SHP77 treated with DMSO at 0.1 percent for 48 hours (cell line): ENCODE measurements around the gene ZP1.

Source experiments
- DNase-seq: peaks from one replicate; lab custom pipeline; 2025; lab: John Stamatoyannopoulos, UW

ZP1 gene

DNA sequence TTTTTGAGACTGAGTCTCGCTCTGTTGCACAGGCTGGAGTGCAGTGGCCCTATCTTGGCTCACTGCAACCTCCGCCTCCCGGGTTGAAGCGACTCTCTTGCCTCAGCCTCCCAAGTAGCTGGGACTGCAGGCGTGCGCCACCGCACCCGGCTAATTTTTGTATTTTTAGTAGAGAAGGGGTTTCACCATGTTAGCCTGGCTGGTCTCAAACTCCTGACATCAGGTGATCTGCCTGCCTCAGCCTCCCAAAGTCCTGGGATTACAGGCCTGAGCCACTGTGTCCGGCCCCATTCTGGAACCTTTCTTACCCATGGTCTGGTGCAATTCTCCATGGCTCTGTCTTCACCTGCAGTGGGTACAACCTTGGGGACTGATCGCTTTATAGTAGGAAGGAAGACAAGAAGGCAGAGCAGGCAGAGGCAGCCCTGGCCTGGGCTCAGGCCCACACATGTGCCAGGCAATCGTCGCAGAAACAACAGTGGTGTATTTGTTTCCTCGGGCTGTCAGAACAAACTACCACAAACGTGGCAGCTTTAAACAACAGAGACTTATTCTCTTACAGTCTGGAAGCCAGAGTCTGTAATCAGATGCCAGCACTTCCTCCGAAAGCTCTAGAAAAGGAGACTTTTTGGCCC is 7.6 kb upstream of the ZP1 start:
- DNase-seq: no peak

DNA sequence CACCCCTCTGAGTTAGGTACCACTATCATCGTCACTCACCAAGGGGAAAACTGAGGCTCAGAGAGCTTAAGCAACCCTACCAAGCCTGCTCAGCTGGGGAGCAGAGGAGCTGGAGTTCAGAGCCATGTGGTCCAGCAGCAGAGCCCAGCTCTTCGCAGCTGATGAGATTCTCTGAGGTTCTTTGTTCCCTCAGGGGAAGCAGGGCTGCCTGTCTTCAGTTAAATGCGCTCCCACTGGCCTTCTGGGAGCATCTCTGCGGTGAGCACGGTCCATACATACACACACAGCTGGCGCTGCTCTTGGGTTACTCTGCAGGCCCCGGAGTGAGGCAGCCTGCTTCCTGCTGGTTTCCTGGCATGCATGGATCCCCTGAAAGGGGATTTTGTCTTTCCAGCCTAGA is 6.4 kb upstream of the ZP1 start:
- no peak for DNase-seq

DNA sequence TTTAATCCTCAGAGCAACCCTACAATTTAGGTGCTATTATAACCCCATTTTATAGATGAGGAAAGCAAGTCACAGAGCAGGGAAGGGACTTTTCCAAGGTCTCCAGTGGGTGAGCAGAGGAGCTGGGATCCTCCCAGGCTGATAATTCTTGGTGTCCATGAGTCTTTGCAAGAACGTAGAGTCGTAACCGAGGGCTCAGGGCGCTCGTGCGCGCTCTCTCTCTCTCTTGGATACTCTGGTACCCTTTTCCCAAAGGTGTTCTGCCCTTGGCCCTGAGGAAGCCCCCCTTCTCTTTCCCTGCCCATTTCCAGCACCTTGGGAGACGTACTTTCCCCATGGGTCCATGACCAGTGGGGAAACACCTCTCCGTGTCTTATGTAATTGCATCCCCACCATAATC is 5.2 kb upstream of the ZP1 start:
- no peak for DNase-seq

DNA sequence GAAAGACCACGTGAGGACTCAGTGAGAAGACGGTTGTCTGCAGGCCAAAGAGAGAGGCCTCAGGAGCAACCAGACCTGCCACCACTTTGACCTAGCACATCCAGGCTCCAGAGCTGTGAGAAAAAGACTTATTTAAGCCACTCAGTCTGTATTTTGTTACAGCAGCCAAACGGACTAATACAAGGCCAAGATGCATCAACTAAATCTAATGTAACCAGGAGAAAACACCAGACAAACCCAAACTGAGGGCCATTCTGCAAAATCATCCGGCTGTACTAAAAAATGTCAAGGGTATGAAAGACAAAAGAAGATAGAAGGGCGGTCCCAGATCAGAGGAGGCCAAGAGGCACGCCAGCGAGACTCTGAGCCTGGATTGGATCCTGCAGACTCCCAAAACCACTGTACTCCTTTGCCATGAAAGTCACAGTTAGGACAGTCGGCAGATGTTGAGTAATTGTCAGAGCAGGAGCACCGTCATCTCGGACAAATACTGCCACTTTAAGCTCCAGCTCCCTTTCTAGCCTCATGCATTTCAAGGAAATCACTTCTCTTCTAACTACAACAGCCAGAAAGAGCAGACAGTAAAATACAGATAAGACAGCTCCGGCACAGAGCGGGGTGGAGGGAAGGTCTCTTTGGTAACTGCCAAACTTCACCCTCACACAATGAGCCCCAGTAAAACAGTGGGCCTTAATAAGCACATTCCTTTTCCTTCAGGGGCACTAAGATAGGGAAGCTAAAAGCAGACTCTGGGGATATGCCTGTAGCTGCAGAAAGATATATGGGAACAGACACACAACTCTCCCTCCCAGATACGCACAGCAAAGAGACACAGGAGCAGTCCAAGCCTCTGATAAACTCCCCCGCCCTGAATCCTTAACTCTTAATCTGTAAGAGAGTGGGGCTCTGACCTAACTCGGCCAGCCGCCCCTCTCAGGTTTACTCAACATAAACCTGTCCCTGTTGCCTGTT is 3.5 kb upstream of the ZP1 start:
- no peak for DNase-seq

DNA sequence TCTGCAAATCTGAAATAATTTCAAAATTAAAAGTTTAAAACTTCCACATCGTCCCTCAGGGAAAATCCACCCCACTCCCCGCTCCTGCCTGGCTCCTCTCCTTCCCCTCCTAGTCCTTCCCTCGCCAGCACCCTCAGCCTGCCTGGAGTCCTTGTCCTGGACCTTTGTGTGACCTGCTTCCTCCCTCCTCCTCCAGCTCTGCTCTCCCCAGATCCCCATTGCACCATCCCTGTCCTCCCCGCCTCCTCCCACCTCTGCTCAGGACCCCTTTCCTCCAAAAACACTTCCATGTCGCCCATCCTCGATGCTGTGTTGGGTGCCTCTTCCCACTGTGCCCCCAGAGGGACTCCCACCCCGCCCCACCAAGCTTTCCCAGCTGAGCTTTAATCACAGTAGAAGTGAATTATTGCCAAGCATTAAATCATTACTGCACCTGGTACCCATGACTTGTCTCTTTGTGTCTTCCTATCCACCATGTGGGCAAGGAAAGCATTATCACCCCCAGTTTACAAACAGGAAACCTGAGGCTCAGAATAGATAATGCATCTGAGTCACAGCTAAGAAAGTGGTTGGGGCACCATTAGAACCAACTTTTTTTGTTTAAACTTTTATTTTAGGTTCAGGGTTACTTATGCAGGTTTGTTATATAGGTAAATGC is 2.4 kb upstream of the ZP1 start:
- DNase-seq: no peak

DNA sequence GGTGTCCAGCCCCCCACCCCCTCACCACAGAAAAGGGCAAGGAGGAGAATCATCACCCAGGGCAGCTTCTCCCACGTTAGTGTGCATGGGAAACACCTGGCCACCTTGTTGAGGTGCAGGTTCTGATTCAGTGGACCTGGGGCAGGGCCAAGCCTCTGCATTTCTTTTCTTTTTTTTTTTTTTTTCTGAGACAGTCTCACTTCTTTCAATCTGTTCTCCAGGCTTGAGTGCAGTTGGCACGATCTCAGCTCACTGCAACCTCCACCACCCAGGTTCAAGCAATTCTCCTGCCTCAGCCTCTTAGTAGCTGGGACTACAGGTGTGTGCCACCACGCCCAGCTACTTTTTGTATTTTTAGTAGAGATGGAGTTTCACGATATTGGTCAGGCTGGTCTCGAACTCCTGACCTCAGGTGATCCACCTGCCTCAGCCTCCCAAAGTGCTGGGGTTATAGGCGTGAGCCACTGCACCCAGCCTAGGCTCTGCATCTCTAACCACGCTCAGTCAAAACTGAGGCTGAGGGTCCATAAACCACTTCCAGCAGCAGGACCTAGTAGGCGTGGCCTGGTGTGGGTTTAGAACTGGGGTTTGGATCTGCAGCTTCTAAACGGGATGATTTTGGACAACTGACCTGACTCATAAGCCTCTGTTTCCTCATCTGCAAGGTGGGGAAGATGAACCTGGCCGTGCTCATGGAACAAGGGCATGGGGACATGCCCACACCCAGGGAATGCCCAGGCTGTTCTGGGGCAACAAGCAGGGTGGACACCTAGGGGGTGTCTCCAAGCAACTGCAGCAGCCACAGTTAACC is 734 bp downstream of the ZP1 start:
- DNase-seq: no peak

DNA sequence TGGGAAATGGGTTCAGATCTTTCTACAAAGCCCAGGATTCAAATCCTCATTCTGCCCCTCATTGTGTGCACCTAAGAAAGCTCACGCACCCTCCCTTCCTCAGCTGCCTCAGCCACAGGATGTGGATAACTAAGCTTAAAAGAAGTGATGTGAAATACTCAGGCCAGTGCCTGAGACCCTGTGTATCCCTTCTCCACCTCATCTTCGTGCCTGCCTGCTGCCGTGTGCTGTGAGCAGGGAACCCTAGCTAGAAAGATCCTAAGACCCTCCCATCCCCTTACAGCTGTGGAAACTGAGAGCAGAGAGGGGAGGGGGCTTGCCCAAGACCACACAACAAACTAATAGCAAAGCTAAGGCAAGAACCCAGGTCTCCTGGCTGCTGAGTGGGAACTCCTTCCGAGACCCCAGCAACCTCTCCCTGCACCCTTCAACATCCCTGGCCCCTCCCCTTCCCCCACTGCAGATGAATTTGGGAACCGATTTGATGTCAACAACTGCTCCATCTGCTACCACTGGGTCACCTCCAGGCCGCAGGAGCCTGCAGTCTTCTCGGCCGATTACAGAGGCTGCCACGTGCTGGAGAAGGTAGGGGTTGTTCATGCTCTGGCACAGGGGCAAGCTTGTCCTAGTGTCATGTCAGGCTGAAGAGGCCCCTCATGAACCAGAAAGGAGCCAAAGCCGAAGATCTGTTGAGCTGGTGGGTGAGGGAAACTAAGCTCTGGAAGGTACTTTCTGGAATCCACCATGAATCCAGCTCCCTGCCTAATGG is 1.5 kb downstream of the ZP1 start:
- no peak for DNase-seq

DNA sequence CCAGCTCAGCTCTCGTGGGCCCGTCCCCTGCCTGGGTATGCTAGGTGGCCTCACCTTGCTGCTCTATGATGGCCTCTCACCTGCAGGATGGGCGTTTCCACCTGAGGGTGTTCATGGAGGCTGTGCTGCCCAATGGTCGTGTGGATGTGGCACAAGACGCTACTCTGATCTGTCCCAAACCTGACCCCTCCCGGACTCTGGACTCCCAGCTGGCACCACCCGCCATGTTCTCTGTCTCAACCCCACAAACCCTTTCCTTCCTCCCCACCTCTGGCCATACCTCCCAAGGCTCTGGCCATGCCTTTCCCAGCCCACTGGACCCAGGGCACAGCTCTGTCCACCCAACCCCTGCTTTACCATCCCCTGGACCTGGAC is 2.1 kb downstream of the ZP1 start:
- no peak for DNase-seq

DNA sequence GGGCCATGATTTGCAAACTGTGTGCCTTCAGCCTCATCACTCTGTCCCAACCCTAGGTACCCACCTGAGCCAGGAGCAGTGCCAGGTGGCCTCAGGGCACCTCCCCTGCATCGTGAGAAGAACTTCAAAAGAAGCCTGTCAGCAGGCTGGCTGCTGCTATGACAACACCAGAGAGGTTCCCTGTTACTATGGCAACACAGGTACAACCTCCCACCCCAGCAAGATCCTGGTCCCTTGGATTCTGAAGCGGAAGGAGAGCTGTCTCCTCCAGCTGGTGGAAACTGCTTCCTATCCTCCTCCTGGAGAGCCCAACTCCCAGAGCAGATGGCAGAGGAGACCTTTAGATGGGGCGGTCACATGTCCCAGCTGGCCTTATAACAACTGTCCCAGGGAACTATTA is 2.9 kb downstream of the ZP1 start:
- DNase-seq: no peak

DNA sequence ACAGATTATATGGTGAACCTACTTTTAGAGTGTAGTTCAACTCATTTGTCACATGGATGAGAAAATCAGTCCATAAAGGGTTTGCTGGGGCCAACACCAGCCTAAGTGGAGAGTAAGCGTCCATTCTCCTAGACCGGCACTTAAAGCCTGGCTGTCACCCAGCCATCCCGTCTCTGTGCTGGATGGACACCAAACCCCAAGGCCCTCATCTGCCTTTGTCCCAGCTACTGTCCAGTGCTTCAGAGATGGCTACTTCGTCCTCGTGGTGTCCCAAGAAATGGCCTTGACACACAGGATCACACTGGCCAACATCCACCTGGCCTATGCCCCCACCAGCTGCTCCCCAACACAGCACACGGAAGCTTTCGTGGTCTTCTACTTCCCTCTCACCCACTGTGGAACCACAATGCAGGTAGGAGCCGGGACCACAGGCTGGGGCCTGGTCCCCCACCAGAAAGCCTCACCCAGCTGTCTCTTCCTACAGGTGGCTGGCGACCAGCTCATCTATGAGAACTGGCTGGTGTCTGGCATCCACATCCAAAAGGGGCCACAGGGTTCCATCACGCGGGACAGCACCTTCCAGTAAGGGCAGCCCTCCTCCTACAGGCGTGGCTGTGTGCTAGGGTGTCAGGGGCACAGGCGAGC is 3.5 kb downstream of the ZP1 start:
- no peak for DNase-seq

DNA sequence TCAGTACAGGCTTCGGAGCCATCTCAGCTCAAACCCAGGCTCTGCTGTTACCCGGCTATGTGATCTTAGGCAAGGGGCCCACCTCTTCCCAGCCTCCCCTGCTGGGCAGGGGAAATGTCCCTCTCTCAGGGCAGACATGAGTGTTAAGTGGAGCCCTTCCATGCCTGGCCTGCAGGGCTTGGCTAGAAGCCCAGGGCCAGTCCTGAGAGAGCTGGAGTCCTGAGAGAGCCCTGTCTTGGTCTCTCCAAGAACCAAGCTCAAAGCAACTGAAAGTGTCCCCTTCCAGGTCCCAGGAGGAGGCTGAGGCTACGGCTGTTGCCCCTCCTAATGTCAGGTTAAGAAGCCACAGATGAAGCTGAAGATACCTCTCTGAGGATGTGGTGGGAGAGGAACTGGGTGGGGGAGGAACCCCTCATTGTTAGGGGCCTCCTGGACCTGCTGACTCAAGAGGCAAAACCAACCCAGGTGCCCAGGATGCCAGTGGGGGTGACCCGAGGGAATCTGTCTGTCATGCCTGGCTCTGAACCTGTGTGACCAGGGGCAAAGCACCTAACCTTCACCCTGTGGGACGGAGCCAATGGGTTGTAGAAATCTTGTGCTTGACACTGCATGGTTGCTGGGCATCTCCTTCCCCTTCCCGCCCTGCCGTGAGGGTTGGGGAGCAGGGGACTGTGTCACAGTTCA is 4.2 kb downstream of the ZP1 start:
- no peak for DNase-seq

DNA sequence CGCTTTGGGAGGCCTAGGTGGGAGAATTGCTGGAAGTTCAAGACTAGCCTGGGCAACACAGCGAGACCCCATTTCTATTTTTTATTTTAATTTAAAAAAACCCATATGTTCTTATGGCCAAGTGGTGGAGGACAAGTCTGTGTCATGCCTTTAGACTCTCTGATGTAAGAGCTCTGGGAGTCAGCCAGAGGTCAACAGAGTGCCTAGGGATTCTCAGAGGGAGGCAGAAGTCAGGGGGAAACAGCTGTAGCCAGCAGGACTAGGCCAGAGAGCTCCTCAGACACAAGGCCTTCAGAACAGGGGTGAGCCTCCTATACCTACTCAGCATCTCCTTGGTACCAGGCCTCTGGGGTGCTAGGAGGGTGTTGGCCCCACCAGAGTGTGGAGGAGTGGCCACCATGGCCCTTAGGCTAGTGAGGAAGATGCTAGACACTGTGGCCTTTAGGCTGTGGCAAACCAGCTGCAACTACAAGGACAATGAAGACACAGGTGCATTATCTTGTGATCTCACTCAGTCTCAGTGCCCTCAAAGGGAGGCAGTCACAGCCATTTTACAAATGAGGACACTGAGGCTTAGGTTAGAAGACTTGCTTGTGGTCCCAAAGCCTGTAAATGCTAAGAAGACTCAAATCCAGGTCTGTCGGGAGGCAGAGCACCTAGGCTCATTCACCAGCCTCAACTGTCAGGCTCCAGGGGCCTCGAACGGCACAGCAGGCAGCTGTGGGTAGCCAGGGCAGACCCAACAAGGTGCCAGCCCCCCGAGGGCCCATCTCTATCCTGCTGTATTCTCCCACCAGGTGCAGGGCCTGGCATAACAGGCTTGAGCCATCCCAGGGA is 5.0 kb downstream of the ZP1 start:
- no peak for DNase-seq

DNA sequence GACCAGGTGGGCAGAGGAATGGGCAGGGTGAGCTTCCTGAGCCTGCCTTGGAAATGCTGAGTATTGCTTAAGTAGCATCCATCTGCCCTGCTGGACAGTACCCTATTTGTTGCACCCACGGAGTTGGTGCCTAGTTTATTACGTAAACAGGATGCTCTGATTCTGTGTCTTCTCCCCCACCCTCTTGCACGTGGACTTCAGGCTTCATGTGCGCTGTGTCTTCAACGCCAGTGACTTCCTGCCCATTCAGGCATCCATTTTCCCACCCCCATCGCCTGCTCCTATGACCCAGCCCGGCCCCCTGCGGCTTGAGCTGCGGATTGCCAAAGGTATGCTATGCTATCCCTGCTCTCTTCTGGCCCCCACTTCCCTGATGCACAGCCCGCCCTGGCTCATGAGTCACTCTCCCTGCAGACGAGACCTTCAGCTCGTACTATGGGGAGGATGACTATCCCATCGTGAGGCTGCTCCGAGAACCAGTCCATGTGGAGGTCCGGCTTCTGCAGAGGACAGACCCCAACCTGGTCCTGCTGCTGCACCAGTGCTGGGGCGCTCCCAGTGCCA is 5.7 kb downstream of the ZP1 start:
- no peak for DNase-seq

DNA sequence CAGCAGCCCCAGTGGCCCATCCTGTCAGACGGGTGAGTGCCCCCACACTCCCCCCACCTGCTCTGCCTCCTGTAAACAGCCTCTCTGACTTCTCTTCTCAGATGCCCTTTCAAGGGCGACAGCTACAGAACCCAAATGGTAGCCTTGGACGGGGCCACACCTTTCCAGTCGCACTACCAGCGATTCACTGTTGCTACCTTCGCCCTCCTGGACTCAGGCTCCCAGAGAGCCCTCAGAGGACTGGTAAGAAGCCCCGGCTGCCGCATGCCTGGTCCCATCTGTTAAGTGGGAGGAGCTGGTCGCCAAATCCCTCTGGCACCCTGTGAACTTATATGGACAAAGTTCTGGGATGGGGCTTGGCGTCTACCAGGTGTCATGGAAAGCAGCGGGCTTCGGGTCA is 6.2 kb downstream of the ZP1 start:
- DNase-seq: no peak

DNA sequence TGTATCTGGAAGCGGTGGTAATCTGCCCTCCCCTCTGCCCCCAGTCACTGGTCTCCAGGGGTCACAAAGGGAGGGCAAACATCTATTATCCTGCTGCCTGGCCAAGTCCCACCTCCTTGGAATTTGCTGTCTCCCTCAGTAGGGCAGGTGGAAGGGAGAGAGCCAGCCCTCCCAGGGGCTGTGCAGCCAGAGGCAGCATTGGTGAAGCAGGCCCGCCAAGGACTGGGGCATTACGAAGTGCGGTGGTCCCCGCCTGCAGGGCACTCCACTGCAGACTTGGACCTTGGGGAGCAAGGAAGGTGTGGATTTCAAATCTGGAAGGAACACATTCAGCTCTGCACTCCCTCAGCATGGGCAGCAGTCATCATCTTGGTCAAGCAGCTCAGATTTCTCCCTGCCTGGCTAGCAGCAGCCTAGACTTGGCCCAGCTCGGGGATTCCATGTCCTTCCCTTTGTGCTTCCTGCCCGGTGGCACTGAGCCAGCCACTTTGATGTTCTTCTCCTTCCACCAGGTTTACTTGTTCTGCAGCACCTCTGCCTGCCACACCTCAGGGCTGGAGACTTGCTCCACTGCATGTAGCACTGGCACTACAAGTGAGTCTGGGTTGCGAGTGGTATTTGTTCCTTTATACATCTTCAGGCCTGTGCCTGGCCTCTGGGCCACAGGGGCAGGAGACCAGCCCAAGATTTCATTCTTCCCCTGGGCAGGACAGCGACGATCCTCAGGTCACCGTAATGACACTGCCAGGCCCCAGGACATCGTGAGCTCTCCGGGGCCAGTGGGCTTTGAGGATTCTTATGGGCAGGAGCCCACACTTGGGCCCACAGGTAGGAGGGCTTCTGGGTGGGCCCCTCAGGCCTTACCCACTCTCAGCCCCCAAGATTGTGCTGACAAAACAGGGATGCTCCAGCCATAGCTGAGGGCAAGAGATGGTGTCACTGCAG is 7.4 kb downstream of the ZP1 start:
- no peak for DNase-seq

DNA sequence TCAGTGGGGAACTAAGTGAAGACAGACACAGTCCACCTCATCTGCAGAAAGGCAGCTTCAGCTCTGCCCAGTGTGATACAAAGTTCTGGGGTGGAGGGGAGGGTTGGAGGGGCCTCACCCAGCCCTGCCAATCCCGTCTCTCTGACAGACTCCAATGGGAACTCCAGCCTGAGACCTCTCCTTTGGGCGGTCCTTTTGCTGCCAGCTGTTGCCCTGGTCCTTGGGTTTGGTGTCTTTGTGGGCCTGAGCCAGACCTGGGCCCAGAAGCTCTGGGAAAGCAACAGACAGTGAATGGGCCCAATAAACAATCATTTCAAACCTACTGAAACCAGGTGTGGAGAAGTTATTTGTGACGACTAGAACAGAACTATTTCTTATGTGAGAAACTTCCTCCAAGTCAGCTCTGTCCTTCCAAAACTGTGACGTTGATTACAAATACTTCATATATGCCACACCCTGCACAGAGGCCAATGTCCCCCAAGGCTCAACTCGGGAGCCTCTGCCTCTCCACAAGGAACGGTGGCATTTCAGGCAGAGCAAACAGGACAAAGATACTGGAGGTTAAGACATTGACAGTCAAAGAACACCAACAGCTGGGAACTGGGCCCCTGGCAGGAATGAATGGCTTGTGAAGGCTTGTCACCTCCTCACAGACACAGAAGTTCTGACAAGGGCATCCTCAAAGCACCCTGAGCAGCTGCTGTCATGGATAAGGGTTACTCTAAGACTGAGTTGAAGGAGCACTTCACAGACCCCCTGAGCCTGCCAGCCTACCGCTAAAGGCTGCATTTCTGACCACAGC is 8.2 kb downstream of the ZP1 start:
- DNase-seq: no peak

DNA sequence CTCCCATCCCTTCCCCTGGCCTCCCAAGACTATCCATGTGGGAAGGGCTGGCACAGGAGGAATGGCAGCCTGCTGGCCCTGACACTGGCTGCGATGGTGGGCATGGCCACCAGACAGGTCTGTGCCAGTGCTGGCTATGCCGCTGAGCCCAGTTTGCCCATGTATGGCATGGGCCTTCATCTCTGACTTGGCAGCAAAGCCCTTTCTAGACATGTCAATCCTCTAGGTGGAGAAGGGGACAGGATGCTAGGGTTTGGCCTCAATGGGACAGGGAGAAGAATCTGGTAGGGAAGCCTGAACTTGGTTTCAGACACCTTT is 8.8 kb downstream of the ZP1 start:
- no peak for DNase-seq
